T47D (cell line): ENCODE measurements around the gene GEMIN5.
A peak's percentile ranks its signal among the peaks of the same experiment; 100 is the strongest.

Experiments
- DNase-seq, 2 experiments: peaks; one replicate each; pipeline versions ENCODE4 v3.0.0 to v3.0.0-alpha.2; 2011 to 2012; ENCODE audit warnings: low read depth in 1 of 2, low spot score in 1 of 2
- JUND ChIP-seq: IDR thresholded peaks from 2 replicates; pipeline ENCODE4 v1.6.1; 2012; ENCODE audit warnings: low read depth
- in situ Hi-C: cut with HindIII; loops from 2 replicates; pipeline ENCODE4 v1.10.0; 2016; ENCODE audit warnings: low sequenced_read_pairs, low pct_unique_long_range_greater_than_20kb

Gene GEMIN5

GRCh38 chr5:154896562-154897165 is 41.3 kb downstream of the GEMIN5 start:
- TF ChIP-seq JUND = no peak
- in situ Hi-C loops = no loop called here
- no peak for DNase-seq

DNA sequence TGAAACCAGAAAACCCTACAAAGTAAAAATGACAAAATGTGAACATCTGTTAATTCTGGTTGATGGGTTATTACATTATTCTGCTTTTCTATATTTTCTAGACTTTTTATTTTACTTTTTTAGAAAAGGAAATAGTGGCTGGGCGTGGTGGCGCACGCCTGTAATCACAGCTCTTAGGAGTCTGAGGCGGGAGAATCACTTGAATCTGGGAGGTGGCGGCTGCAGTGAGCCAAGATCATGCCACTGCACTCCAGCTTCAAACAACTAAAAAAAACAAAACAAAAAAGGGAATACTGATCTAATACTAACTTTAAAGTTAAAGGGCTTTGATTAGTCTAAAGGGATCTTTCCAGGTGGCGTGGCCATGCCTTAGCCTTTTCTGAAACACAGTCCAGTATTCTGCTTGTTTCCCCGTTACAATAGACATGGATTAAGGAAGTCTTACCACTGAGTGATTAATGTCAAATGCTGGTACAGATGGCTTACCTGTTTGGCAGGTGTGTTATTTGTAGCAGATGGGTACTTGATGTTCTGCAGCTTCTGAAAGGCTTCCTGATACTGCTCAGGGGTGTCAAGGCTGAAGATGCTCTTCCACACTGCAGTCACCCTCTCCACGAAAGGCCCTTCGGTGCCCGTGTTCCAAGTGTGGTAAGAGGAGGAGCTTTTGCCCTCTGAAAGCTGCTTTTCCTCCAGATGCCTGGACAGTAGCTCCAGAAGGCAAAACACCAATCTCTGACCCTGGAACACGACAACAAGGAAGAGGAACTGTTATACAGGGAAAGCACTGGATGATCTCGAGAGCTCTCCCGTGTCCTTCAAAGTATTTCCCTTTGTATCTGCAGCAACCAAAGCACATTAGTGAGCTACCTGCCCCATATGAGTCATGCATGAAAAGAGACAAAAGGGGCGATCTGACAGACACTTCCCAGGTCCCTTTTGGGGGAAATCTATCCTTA is 42.1 kb downstream of the GEMIN5 start:
- TF ChIP-seq JUND = no peak
- in situ Hi-C loops = no loop called here
- DNase-seq = no peak

DNA sequence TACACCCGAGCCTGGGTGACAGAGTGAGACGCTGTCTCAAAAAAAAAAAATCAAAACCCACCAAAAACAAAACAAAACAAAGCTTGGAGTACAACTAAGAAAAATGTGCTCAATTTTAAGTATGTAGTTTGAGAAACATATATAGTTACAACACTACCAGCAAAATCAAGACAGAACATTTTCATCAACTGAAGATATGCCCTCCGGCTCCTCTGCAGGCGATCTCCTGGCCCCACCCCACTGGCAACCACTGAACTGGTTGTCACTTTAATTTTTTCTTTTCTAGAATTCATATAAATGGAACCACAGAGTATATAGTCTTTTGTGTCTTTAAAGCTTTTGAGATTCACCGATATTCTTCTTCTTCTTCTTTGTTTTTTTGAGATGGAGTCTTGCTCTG is 44.6 kb downstream of the GEMIN5 start:
- no peak for DNase-seq
- no peak for TF ChIP-seq JUND
- in situ Hi-C loops = no loop called here

- in situ Hi-C loops = no loop called here
- DNase-seq = no peak
- no peak for TF ChIP-seq JUND
Observed at GRCh38 chr5:154892369-154892771, 45.6 kb downstream of the GEMIN5 start.

DNA sequence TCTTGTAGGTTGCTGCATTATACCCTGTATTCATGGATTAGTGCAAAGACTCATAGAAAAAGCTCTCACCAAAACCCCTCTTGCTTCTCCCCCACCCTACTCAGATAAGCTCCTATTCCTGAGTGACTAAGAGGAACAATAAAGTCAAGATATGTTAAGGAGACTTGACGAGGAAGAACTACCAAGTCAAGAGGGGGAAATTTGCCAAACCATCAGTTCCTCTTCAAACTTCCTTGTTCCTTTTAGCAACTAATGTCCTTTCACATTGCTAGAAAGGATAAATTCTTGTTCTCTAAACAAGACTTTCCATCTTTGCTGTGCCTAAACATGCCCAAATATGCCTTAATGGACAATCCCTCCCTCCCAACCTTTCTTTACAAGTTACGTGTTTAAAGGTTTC is 52.6 kb downstream of the GEMIN5 start:
- in situ Hi-C loops = no loop called here
- no peak for DNase-seq
- TF ChIP-seq JUND = no peak

GRCh38 chr5:154884424-154884823 is 53.6 kb downstream of the GEMIN5 start:
- TF ChIP-seq JUND = no peak
- in situ Hi-C loops = no loop called here
- no peak for DNase-seq

DNA sequence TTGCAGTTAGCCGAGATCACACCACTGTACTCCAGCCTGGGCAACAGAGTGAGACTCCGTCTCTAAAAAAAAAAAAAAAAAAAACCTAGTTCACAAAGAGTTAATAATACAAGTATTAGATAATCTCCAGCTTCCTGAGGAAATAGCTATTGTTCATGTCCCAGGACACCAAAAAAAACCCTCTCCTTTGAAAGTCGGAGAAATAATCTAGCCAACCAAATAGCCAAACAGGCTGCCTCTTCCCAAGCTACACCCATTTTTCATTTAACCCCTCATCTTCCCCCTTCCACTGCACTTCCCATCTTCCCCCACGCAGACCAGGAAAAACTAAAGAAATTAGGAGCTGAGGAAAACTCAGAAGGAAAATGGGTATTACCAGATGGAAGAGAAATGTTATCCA is 56.0 kb downstream of the GEMIN5 start:
- in situ Hi-C loops = no loop called here
- no peak for TF ChIP-seq JUND

GRCh38 chr5:154878642-154879335 is 59.2 kb downstream of the GEMIN5 start:
- TF ChIP-seq JUND = no peak
- DNase-seq = no peak
- in situ Hi-C loops = no loop called here

More for the DNA sequence above, 56.0 kb downstream of the GEMIN5 start:
- no peak for DNase-seq

- no peak for TF ChIP-seq JUND
- in situ Hi-C loops = no loop called here
- DNase-seq = no peak
Observed at GRCh38 chr5:154873791-154874331, 64.2 kb downstream of the GEMIN5 start.

- in situ Hi-C loops = no loop called here
- TF ChIP-seq JUND = no peak
- no peak for DNase-seq
Observed at GRCh38 chr5:154871734-154872133, 66.3 kb downstream of the GEMIN5 start.

GRCh38 chr5:154868702-154869101 is 69.3 kb downstream of the GEMIN5 start:
- no peak for TF ChIP-seq JUND
- in situ Hi-C loops = no loop called here
- DNase-seq = peak in 1 of 2 experiments; percentile 64

DNA sequence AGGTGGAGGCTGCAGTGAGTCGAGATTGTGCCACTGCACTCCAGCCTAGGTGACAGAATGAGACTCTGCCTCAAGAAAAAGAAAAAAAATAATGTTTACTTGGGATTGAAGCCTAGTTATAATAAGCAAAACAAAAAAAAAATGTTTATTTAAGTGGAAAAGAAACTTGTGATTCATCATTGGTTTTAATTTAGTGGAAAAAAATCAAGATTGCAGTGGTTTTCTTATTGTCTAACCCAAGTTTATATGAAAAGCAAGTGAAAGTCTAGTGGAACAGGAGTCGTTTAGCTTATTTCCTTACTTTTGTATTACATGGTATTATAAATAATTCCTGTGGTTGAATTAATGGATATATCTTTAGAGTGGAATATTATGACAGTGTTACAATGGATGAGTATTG is 71.2 kb downstream of the GEMIN5 start:
- no peak for TF ChIP-seq JUND
- no peak for DNase-seq
- in situ Hi-C loops = no loop called here
